CD4-positive, alpha-beta T cell (primary cell): ENCODE results near the gene ARHGAP6. TPM values are rescaled to one million over a fixed set of nuclear protein-coding genes. Genes with fewer than 3 reads are reported as not detected.

ENCODE experiments used
- ATAC-seq: fragments of 200-7000 bp; cut with Tn5 transposase; one replicate; pipeline ENCODE4 v1.10.0; 2022; ENCODE audit warnings: mild to moderate bottlenecking; ENCODE audit not compliant: poor library complexity
- CTCF ChIA-PET: fragments of 350-600 bp; sonication (Branson Sonifier 250); formaldehyde crosslinking; loops from one replicate; lab custom pipeline; 2021; ENCODE audit warnings: antibody characterized with exemption, inconsistent platforms; lab: Charles Lee
- POLR2A ChIA-PET: fragments of 350-600 bp; sonication (Branson Sonifier 250); formaldehyde crosslinking; loops from one replicate; lab custom pipeline; 2021; ENCODE audit warnings: antibody characterized with exemption, inconsistent platforms; lab: Charles Lee
- DNase-seq, 14 experiments: peaks; one replicate each; pipeline ENCODE4 v3.0.0-alpha.2; 2013 to 2020; ENCODE audit warnings: mixed read lengths in 2 of 14
- H3K27ac ChIP-seq, 2 donors: one replicate each; pipeline versions ENCODE4 v1.5.1 to v1.7.0; 2013; ENCODE audit warnings: low read length in 2 of 2, low read depth in 1 of 2, mild to moderate bottlenecking in 1 of 2
- H3K27me3 ChIP-seq, 2 experiments: 1 replicate in 1 of 2; 2 replicates in 1 of 2; pipeline versions ENCODE4 v1.6.1 to v1.7.0; 2013; ENCODE audit warnings: low read length in 2 of 2, control low read depth in 1 of 2, mild to moderate bottlenecking in 1 of 2, moderate library complexity in 1 of 2; ENCODE audit not compliant: insufficient read depth in 2 of 2, control insufficient read depth in 1 of 2
- H3K36me3 ChIP-seq: one replicate; pipeline ENCODE4 v1.6.1; 2013; ENCODE audit warnings: low read length, control low read depth; ENCODE audit not compliant: insufficient read depth
- H3K4me1 ChIP-seq: one replicate; pipeline ENCODE4 v1.6.1; 2013; ENCODE audit warnings: low read length, control low read depth; ENCODE audit not compliant: insufficient read depth
- H3K4me3 ChIP-seq: one replicate; pipeline ENCODE4 v1.5.1; 2013; ENCODE audit warnings: mild to moderate bottlenecking, low read length, moderate library complexity
- H3K9me3 ChIP-seq, 2 experiments: 1 replicate in 1 of 2; 2 replicates in 1 of 2; pipeline versions ENCODE4 v1.6.1 to v1.7.0; 2013; ENCODE audit warnings: low read length in 2 of 2, mild to moderate bottlenecking in 2 of 2, control low read depth in 1 of 2, moderate library complexity in 1 of 2; ENCODE audit not compliant: control insufficient read depth in 1 of 2, insufficient read depth in 1 of 2
- H3K27ac Mint-ChIP-seq: one replicate; pipeline ENCODE4 v1.8.0; 2020; ENCODE audit warnings: mixed read lengths
- H3K27me3 Mint-ChIP-seq: one replicate; pipeline ENCODE4 v1.8.0; 2021; ENCODE audit warnings: mixed read lengths
- H3K36me3 Mint-ChIP-seq: one replicate; pipeline ENCODE4 v1.8.0; 2021; ENCODE audit warnings: low read depth, mixed read lengths
- H3K4me1 Mint-ChIP-seq: one replicate; pipeline ENCODE4 v1.8.0; 2021; ENCODE audit warnings: low read depth, mixed read lengths
- H3K4me3 Mint-ChIP-seq: one replicate; pipeline ENCODE4 v1.8.0; 2020; ENCODE audit warnings: mild to moderate bottlenecking, mixed read lengths
- H3K9me3 Mint-ChIP-seq: one replicate; pipeline ENCODE4 v1.8.0; 2020; ENCODE audit warnings: mixed read lengths
- intact Hi-C, 2 experiments: fragments of 100-400 bp; cut with DNase I in 1 of 2; cut with micrococcal nuclease in 1 of 2; formaldehyde crosslinking; loops; one replicate each; pipeline versions ENCODE4 v1.15.1 to v1.9.0; 2023 to 2025; cut with DNase I, micrococcal nuclease
- total RNA-seq, 174 experiments: library from RNA in 2 of 174; stranded (reverse) in 2 of 174; gene quantifications; one replicate each; pipeline ENCODE4 v1.2.3 and lab custom pipeline; 2021 to 2026
- TF ChIP-seq, protein P1 (sequence below): fragments of 200-600 bp; IDR thresholded peaks from one replicate; pipeline ENCODE4 v1.8.0; 2022; ENCODE audit warnings: antibody characterized with exemption, mild to moderate bottlenecking

Gene ARHGAP6
- total RNA-seq, 2 experiments from 2014 or later = not detected

DNA sequence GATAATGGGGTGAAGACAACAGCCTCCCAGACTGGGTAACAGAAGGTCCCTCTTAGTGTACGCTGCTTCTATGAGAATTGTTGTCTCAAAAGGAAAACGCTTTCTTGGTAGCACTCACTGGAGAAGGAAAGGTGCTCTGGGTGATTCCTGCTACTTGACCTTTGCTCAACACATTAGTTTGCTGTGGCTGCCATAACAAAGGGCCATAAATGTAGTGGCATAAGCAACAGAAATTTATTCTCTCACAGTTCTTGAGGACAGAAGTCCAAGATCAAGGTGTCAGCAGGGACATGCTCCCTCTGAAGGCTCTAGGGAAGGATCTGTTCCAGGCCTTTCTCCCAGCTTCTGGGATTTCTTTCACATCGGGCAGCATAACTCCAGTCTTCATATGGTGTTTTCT, 535.6 kb downstream of the ARHGAP6 start:
- no peaks in the 10 kb centered on the region for H3K4me1 Mint-ChIP-seq
- DNase-seq (no peak), ATAC-seq (no peak)
- no peaks in the 10 kb centered on the region for H3K4me1 ChIP-seq
- no peak overlapping the region for H3K4me3 Mint-ChIP-seq
- TF ChIP-seq, protein P1, sequence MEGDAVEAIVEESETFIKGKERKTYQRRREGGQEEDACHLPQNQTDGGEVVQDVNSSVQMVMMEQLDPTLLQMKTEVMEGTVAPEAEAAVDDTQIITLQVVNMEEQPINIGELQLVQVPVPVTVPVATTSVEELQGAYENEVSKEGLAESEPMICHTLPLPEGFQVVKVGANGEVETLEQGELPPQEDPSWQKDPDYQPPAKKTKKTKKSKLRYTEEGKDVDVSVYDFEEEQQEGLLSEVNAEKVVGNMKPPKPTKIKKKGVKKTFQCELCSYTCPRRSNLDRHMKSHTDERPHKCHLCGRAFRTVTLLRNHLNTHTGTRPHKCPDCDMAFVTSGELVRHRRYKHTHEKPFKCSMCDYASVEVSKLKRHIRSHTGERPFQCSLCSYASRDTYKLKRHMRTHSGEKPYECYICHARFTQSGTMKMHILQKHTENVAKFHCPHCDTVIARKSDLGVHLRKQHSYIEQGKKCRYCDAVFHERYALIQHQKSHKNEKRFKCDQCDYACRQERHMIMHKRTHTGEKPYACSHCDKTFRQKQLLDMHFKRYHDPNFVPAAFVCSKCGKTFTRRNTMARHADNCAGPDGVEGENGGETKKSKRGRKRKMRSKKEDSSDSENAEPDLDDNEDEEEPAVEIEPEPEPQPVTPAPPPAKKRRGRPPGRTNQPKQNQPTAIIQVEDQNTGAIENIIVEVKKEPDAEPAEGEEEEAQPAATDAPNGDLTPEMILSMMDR = no peak
- CTCF ChIA-PET = no interaction called here
- H3K27me3 ChIP-seq = no peaks in the 10 kb centered on the region
- H3K9me3 Mint-ChIP-seq = no peaks in the 10 kb centered on the region
- intact Hi-C loops = no loop called here
- H3K27me3 Mint-ChIP-seq = no peaks in the 10 kb centered on the region
- H3K27ac Mint-ChIP-seq = no peak overlapping the region
- no peak overlapping the region for H3K27ac ChIP-seq
- H3K4me3 ChIP-seq = no peak overlapping the region
- H3K9me3 ChIP-seq = no peaks in the 10 kb centered on the region
- POLR2A ChIA-PET = no interaction called here
- no peaks in the 10 kb centered on the region for H3K36me3 Mint-ChIP-seq
- no peaks in the 10 kb centered on the region for H3K36me3 ChIP-seq

GRCh38 chrX:11129534-11130105, 536.1 kb downstream of the ARHGAP6 start:
- H3K9me3 ChIP-seq = no peaks in the 10 kb centered on the region
- H3K4me3 ChIP-seq = no peak overlapping the region
- Mint-ChIP-seq H3K9me3 (no peaks in the 10 kb centered on the region), H3K4me3 (no peak overlapping the region), H3K27me3 (no peaks in the 10 kb centered on the region), H3K36me3 (no peaks in the 10 kb centered on the region), H3K4me1 (no peaks in the 10 kb centered on the region), H3K27ac (no peak overlapping the region)
- DNase-seq = no peak
- no peaks in the 10 kb centered on the region for H3K27me3 ChIP-seq
- ChIA-PET CTCF (no interaction called here), POLR2A (no interaction called here)
- no peak overlapping the region for H3K27ac ChIP-seq
- ATAC-seq = no peak
- no peaks in the 10 kb centered on the region for H3K4me1 ChIP-seq
- TF ChIP-seq, protein P1 = no peak
- intact Hi-C loops = no loop called here
- H3K36me3 ChIP-seq = no peaks in the 10 kb centered on the region

- POLR2A ChIA-PET = no interaction called here
- Mint-ChIP-seq H3K36me3 (peaks cover 27% of the 10 kb centered on the region), H3K27ac (no peak overlapping the region), H3K4me3 (no peak overlapping the region), H3K27me3 (no peaks in the 10 kb centered on the region), H3K4me1 (no peaks in the 10 kb centered on the region), H3K9me3 (no peaks in the 10 kb centered on the region)
- H3K4me1 ChIP-seq = no peaks in the 10 kb centered on the region
- intact Hi-C loops = no loop called here
- DNase-seq (no peak), ATAC-seq (no peak)
- no peaks in the 10 kb centered on the region for H3K27me3 ChIP-seq
- no peaks in the 10 kb centered on the region for H3K9me3 ChIP-seq
- H3K4me3 ChIP-seq = no peak overlapping the region
- TF ChIP-seq, protein P1 = no peak
- H3K36me3 ChIP-seq = peaks cover 13% of the 10 kb centered on the region
- CTCF ChIA-PET = no interaction called here
- H3K27ac ChIP-seq = no peak overlapping the region
Measured at GRCh38 chrX:11125060-11125459, 540.7 kb downstream of the ARHGAP6 start.
